Activated B cell treated with CpG ODN at 0.5 μM for 24 hours (primary cell): ENCODE results near the gene CMAS. TPM values are rescaled to one million over a fixed set of nuclear protein-coding genes. Genes with fewer than 3 reads are reported as not detected.

Source experiments
- ATAC-seq: fragments of 200-7000 bp; cut with Tn5 transposase; one replicate; pipeline ENCODE4 v1.10.0; 2021; ENCODE audit warnings: low read depth, mild to moderate bottlenecking, moderate library complexity
- CTCF ChIA-PET: fragments of 350-600 bp; sonication (Branson Sonifier 250); formaldehyde crosslinking; loops from one replicate; lab custom pipeline; 2021; ENCODE audit warnings: antibody characterized with exemption; lab: Charles Lee
- POLR2A ChIA-PET: fragments of 350-600 bp; sonication (Branson Sonifier 250); formaldehyde crosslinking; loops from one replicate; lab custom pipeline; 2021; ENCODE audit warnings: antibody characterized with exemption; lab: Charles Lee
- DNase-seq: peaks from one replicate; pipeline ENCODE4 v3.0.0; 2022
- H3K27ac Mint-ChIP-seq: one replicate; pipeline ENCODE4 v1.8.0; 2020; ENCODE audit warnings: mixed read lengths
- H3K27me3 Mint-ChIP-seq: one replicate; pipeline ENCODE4 v1.8.0; 2021; ENCODE audit warnings: mixed read lengths
- H3K36me3 Mint-ChIP-seq: one replicate; pipeline ENCODE4 v1.8.0; 2021; ENCODE audit warnings: low read depth, mixed read lengths
- H3K4me1 Mint-ChIP-seq: one replicate; pipeline ENCODE4 v1.8.0; 2021; ENCODE audit warnings: mixed read lengths
- H3K4me3 Mint-ChIP-seq: one replicate; pipeline ENCODE4 v1.8.0; 2020; ENCODE audit warnings: mild to moderate bottlenecking, mixed read lengths
- H3K9me3 Mint-ChIP-seq: one replicate; pipeline ENCODE4 v1.8.0; 2020; ENCODE audit warnings: mixed read lengths
- CTCF ChIP-seq: fragments of 200-600 bp; IDR thresholded peaks from one replicate; pipeline ENCODE4 v1.8.0; 2022; ENCODE audit warnings: antibody characterized with exemption, mild to moderate bottlenecking
- intact Hi-C: fragments of 100-400 bp; cut with micrococcal nuclease; formaldehyde crosslinking; loops from one replicate; pipeline ENCODE4 v1.15.1; 2024
- total RNA-seq: library from RNA; stranded (reverse); gene quantifications from 2 replicates; pipeline ENCODE4 v1.2.3, GENCODE V29; 2022

CMAS gene
- total RNA-seq, 1 donor from 2014 or later: 15.8 TPM

GRCh38 chr12:22029491-22029890, 16.5 kb upstream of the CMAS start:
- Mint-ChIP-seq H3K36me3 (no peaks in the 10 kb centered on the region), H3K4me3 (no peak overlapping the region), H3K4me1 (no peaks in the 10 kb centered on the region), H3K27ac (no peak overlapping the region), H3K9me3 (no peaks in the 10 kb centered on the region), H3K27me3 (no peaks in the 10 kb centered on the region)
- TF ChIP-seq CTCF: no peak
- CTCF ChIA-PET: no interaction called here
- POLR2A ChIA-PET: no interaction called here
- no peak for ATAC-seq
- intact Hi-C loops: no loop called here
- DNase-seq: no peak

- Mint-ChIP-seq H3K4me1 (no peaks in the 10 kb centered on the region), H3K9me3 (no peaks in the 10 kb centered on the region), H3K36me3 (no peaks in the 10 kb centered on the region), H3K4me3 (no peak overlapping the region), H3K27me3 (no peaks in the 10 kb centered on the region), H3K27ac (no peak overlapping the region)
- no peak for ATAC-seq
- CTCF ChIA-PET: no interaction called here
- no peak for DNase-seq
- intact Hi-C loops: no loop called here
- TF ChIP-seq CTCF: no peak
- POLR2A ChIA-PET: no interaction called here
Observed at GRCh38 chr12:22029991-22030390, 16.0 kb upstream of the CMAS start.

- H3K36me3 Mint-ChIP-seq: no peaks in the 10 kb centered on the region
- ChIA-PET POLR2A (no interaction called here), CTCF (no interaction called here)
- no peaks in the 10 kb centered on the region for H3K4me1 Mint-ChIP-seq
- TF ChIP-seq CTCF: no peak
- intact Hi-C loops: no loop called here
- H3K27me3 Mint-ChIP-seq: no peaks in the 10 kb centered on the region
- ATAC-seq (no peak), DNase-seq (no peak)
- no peaks in the 10 kb centered on the region for H3K9me3 Mint-ChIP-seq
- H3K4me3 Mint-ChIP-seq: no peak overlapping the region
- no peak overlapping the region for H3K27ac Mint-ChIP-seq
Observed at GRCh38 chr12:22032732-22033131, 13.3 kb upstream of the CMAS start.

- no peaks in the 10 kb centered on the region for H3K4me1 Mint-ChIP-seq
- H3K36me3 Mint-ChIP-seq: no peaks in the 10 kb centered on the region
- CTCF ChIA-PET: no interaction called here
- no peak overlapping the region for H3K27ac Mint-ChIP-seq
- TF ChIP-seq CTCF: no peak
- POLR2A ChIA-PET: no interaction called here
- peaks cover 6% of the 10 kb centered on the region for H3K27me3 Mint-ChIP-seq
- DNase-seq: no peak
- intact Hi-C loops: no loop called here
- ATAC-seq: no peak
- H3K9me3 Mint-ChIP-seq: peaks cover 2% of the 10 kb centered on the region
- H3K4me3 Mint-ChIP-seq: no peak overlapping the region
Observed at GRCh38 chr12:22034709-22035506, 11.1 kb upstream of the CMAS start.

- DNase-seq: no peak
- Mint-ChIP-seq H3K27ac (no peak overlapping the region), H3K36me3 (no peaks in the 10 kb centered on the region), H3K4me3 (no peak overlapping the region), H3K4me1 (no peaks in the 10 kb centered on the region), H3K9me3 (peaks cover 2% of the 10 kb centered on the region), H3K27me3 (peaks cover 16% of the 10 kb centered on the region)
- ChIA-PET POLR2A (no interaction called here), CTCF (no interaction called here)
- TF ChIP-seq CTCF: no peak
- ATAC-seq: no peak
- intact Hi-C loops: no loop called here
Observed at GRCh38 chr12:22037947-22038346, 8.1 kb upstream of the CMAS start.
